Panc1 (cell line): ENCODE data around the gene KATNAL2. TPM values are rescaled to one million over a fixed set of nuclear protein-coding genes. Genes with fewer than 3 reads are reported as not detected.

Experiments
- ATAC-seq: fragments of 200-7000 bp; cut with Tn5 transposase; 2 replicates; pipeline ENCODE4 v1.9.1; 2020; ENCODE audit warnings: mild to moderate bottlenecking, moderate library complexity
- BruUV-seq: library from RNA; stranded (reverse); fragments of 400-500 nt; replicated peaks from 2 replicates; lab custom pipeline; 2021; lab: Mats Ljungman, UMichigan
- CTCF ChIA-PET: fragments of 300-600 bp; sonication (Branson Sonifier 250); formaldehyde crosslinking; loops from one replicate; lab custom pipeline; 2022; ENCODE audit warnings: antibody characterized with exemption; lab: Charles Lee
- POLR2A ChIA-PET: fragments of 300-600 bp; sonication (Branson Sonifier 250); formaldehyde crosslinking; loops from one replicate; lab custom pipeline; 2022; ENCODE audit warnings: antibody characterized with exemption; lab: Charles Lee
- DNase-seq: peaks from one replicate; pipeline ENCODE4 v3.0.0-alpha.2; 2010; ENCODE audit warnings: low read depth, low spot score
- H3K27ac ChIP-seq: 2 replicates; pipeline ENCODE4 v1.5.1; 2011; ENCODE audit warnings: mild to moderate bottlenecking, low read length, inconsistent platforms
- H3K27me3 ChIP-seq: fragments of 200-500 bp; sonication (Bioruptor generic); 2 replicates; pipeline ENCODE4 v1.6.0; 2014; ENCODE audit warnings: low read length, inconsistent platforms; ENCODE audit not compliant: control insufficient read depth, insufficient read depth
- H3K36me3 ChIP-seq: fragments of 200-500 bp; sonication (Bioruptor generic); 2 replicates; pipeline ENCODE4 v1.5.1; 2014; ENCODE audit warnings: inconsistent platforms, mild to moderate bottlenecking, low read length, moderate library complexity; ENCODE audit not compliant: control insufficient read depth, insufficient read depth
- H3K4me1 ChIP-seq: 2 replicates; pipeline ENCODE4 v1.5.1; 2011; ENCODE audit warnings: inconsistent platforms, mild to moderate bottlenecking, low read length, moderate library complexity; ENCODE audit not compliant: control insufficient read depth, insufficient read depth
- H3K4me3 ChIP-seq, 2 experiments: 2 replicates each; pipeline ENCODE4 v1.5.1; 2011 to 2012; ENCODE audit warnings: low read depth in 2 of 2, low read length in 2 of 2, mild to moderate bottlenecking in 2 of 2, inconsistent platforms in 1 of 2, moderate library complexity in 1 of 2
- H3K9me3 ChIP-seq: fragments of 200-500 bp; sonication (Bioruptor generic); 2 replicates; pipeline ENCODE4 v1.5.1; 2014; ENCODE audit warnings: low read depth, mild to moderate bottlenecking, inconsistent platforms, low read length, moderate library complexity; ENCODE audit not compliant: control insufficient read depth, insufficient read depth
- CTCF ChIP-seq: fragments of 450-650 bp; IDR thresholded peaks from 2 replicates; pipeline ENCODE4 v1.5.1; 2017; ENCODE audit warnings: mild to moderate bottlenecking
- POLR2AphosphoS5 ChIP-seq: IDR thresholded peaks from 2 replicates; pipeline ENCODE4 v1.6.1; 2012; ENCODE audit warnings: mild to moderate bottlenecking, low read depth, low read length, moderate library complexity
- REST ChIP-seq, 2 experiments: IDR thresholded peaks; 2 replicates each; pipeline ENCODE4 v1.6.1; 2011 to 2012; ENCODE audit warnings: low read depth in 2 of 2, control low read depth in 1 of 2, low read length in 1 of 2, mild to moderate bottlenecking in 1 of 2, moderate library complexity in 1 of 2; ENCODE audit not compliant: insufficient read depth in 1 of 2
- SIN3A ChIP-seq: IDR thresholded peaks from 2 replicates; pipeline ENCODE4 v1.6.1; 2012; ENCODE audit warnings: low read depth, mild to moderate bottlenecking, low read length, moderate library complexity, borderline replicate concordance; ENCODE audit not compliant: insufficient read depth
- TCF7L2 ChIP-seq: IDR thresholded peaks from 2 replicates; pipeline ENCODE4 v1.6.1; 2011; ENCODE audit warnings: mild to moderate bottlenecking, low read depth, low read length, inconsistent platforms
- in situ Hi-C: cut with HindIII; loops from 2 replicates; pipeline ENCODE4 v1.10.0; 2016; ENCODE audit warnings: low sequenced_read_pairs, low pct_unique_long_range_greater_than_20kb
- intact Hi-C: fragments of 100-400 bp; cut with micrococcal nuclease; formaldehyde crosslinking; loops from one replicate; pipeline ENCODE4 v1.10.0; 2022; ENCODE audit not compliant: unreplicated experiment
- total RNA-seq: library from RNA; stranded (reverse); gene quantifications from one replicate; pipeline ENCODE4 v1.2.1, GENCODE V29; 2021; ENCODE audit not compliant: unreplicated experiment

Gene KATNAL2
- total RNA-seq, 1 experiment from 2014 or later: 2.6 TPM

- H3K4me3 ChIP-seq: no peak overlapping the region
- H3K27me3 ChIP-seq: no peaks in the 10 kb centered on the region
- DNase-seq (no peak), ATAC-seq (no peak)
- intact Hi-C loops: no loop called here
- H3K36me3 ChIP-seq: no peaks in the 10 kb centered on the region
- BruUV-seq: no TSS peak
- in situ Hi-C loops: no loop called here
- H3K27ac ChIP-seq: no peak overlapping the region
- no peaks in the 10 kb centered on the region for H3K9me3 ChIP-seq
- no peak for TF ChIP-seq REST (IDR thresholded peaks at IDR 0.05; ENCODE audit: insufficient read depth in 1 of 2, low read depth in 2 of 2, low read length in 1 of 2)
- TF ChIP-seq SIN3A: no peak
- TF ChIP-seq POLR2AphosphoS5: no peak
- no peak for TF ChIP-seq CTCF
- no peak for TF ChIP-seq TCF7L2
- no peaks in the 10 kb centered on the region for H3K4me1 ChIP-seq
- CTCF ChIA-PET: no interaction called here
- POLR2A ChIA-PET: no interaction called here
These were observed 119.7 kb downstream of the KATNAL2 start for GRCh38 chr18:47036927-47037578.

GRCh38 chr18:47040982-47041381 lies 123.6 kb downstream of the KATNAL2 start:
- CTCF ChIA-PET: no interaction called here
- intact Hi-C loops (no loop called here), in situ Hi-C loops (no loop called here)
- ATAC-seq (no peak), DNase-seq (no peak)
- TF ChIP-seq SIN3A: no peak
- TF ChIP-seq TCF7L2: no peak
- TF ChIP-seq CTCF: no peak
- no peak for TF ChIP-seq REST (IDR thresholded peaks at IDR 0.05; ENCODE audit: insufficient read depth in 1 of 2, low read depth in 2 of 2, low read length in 1 of 2)
- no peak for TF ChIP-seq POLR2AphosphoS5
- no peaks in the 10 kb centered on the region for H3K27me3 ChIP-seq
- no peaks in the 10 kb centered on the region for H3K36me3 ChIP-seq
- no peaks in the 10 kb centered on the region for H3K9me3 ChIP-seq
- no peaks in the 10 kb centered on the region for H3K4me1 ChIP-seq
- POLR2A ChIA-PET: no interaction called here
- H3K27ac ChIP-seq: no peak overlapping the region
- H3K4me3 ChIP-seq: no peak overlapping the region
- BruUV-seq: no TSS peak
